Measurements from ENCODE around the gene YWHAQ.
"Not testable (repeated sequence)": the region's sequence is repeated elsewhere in the genome, so short reads cannot be mapped to it uniquely, and the experiment has no call there.

The YWHAQ gene

DNA sequence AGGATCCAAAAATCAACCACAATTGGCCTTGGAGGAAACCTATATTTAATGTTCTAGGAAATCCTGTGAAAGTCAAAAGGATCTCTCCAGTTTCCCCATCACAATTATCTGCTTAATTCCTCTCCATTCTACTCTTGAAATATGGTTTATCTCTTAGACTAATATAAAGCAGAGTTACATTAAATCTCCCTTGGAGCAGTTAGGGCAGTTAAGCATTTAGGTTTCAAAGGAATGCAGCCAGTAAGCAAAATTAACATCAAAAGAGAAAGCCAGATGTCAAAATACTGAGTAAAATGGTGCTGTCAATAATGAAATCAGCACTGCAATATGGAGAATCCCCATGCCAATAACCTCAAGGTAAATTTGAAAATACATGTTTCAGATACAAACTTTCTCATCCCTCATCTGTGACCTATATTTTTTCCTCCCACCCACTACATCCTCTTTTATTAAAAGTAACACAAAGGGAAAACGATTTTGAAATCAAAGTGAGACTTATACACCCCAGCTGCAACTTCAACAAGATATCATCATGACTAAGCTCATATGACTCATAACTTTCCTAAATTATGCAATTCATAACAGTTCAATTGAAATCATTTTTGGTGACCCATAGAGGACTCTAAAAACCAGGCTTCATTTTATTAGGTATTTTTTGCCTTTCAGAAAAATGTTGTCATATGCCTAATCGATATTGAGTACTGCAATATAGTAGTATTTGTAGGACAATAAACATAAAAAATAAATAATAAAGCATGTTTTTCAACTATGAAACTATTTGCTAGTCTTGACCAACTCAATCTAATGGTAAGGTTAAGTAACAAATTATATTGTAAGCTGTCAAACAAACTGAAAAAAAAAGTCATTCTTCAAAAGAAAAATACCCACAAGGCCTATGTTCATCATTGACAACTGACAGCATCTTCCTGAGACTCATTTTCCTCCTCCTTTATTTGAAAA is 78.3 kb downstream of the YWHAQ start:
- DNase-seq (ENCODE audit: low read depth, low spot score) = no peak

DNA sequence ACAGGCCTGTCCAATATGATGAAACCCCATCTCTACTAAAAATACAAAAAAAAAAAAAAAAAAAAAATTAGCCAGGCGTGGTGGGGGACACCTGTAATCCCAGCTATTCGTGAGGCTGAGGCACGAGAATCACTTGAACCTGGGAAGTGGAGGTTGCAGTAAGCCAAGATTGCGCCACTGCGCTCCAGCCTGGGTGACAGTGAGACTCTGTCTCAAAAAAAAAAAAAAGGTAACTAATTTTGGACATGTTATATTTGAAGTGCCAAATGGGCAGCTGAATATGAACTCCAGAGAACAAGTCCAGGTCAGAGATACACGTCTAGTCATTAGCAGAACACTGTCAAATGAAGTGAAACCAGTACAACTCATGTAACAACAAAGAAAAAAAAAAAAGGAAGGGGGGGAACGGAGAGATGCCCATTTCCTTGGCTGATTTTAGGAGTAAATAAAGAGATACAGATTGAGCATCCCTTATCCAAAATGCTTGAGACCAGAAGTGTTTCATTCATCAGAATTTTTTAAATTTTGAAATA is 79.9 kb downstream of the YWHAQ start:
- not testable (repeated sequence) for DNase-seq (ENCODE audit: low read depth, low spot score)

DNA sequence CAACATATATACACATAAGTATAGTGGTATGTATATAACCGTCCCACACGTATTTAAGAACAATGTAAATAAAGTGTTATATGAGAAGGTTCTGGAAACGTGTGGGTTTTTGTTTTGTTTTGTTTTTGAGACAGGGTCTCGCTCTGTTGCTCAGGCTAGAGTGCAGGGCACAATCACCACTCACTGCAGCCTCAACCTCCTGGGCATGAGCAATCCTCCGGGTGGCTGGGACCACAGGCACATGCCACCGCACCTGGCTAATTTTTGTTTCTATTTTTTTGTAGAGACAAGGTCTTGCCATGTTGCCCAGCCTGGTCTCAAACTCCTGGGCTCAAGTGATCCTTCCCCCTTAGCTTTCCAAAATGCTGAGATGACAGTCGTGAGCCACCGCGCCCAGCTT is 81.4 kb downstream of the YWHAQ start:
- no peak for DNase-seq (ENCODE audit: low read depth, low spot score)

DNA sequence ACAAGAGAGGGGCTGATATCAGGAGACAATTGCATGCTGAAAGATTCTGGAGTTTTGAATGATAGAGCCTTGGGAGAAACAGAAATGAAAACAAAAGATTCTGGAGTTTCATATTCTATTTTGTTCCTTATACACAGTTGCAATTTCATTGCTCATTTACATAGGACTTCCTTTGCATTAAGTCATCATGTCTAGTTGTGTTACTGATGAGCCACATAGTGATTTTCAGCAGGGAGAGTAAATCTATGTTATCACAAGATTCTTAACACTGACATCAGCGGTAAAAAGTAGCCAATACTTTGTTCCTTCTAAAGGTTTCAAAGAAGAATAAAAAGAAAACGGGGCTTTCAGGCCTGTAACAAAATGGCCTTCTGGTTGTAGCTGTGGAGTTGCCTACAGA is 82.3 kb downstream of the YWHAQ start:
- DNase-seq (ENCODE audit: low read depth, low spot score) = no peak

DNA sequence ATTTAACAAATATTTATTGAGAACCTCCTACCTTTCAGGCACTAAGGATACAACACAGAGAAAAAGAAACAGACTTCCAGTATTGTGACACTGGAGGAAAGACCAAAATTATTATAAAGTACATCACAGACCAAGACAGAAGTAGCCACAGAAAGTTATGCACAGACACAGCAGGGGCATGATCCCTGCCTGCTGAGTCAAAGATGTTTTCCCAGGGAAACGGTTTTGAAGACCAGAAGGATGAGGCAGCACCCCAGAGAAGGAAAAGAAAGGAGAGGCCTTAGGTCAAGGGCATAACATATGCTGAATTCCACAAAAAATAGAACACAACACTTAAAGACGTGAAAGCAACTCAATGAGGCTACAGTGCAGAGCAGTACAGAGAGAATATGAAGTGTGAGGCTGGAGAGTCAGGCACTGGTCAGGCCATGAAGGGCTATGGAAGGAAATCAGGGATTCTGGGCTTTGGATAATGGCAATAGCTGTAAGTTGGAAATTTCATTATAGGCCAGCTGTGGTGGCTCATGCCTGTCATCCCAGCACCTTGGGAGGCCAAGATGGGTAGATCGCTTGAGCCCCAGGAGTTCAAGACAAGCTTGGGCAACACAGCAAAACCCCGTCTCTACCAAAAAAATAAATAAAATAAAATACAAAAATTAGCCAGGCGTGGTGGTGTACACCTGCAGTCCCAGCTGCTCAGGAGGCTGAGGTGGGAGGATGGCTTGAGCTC is 83.4 kb downstream of the YWHAQ start:
- DNase-seq (ENCODE audit: low read depth, low spot score) = peak; percentile 93

DNA sequence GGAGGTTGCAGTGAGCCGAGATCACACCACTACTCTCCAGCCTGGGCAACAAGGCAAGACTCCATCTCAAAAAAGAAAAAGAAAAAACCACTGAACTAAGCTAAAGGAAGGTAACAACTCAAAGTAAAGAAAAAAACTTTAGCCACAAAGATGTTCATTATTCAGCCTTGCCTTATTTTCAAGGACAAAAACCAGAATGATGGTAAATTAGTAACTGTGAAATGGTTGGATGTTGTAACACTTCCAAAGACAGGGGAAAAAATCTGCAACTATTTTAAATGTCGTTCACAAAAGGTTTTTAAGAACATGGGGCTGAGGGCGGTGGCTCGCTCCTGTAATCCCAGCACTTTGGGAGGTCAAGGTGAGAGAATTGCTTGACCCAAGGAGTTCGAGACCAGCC is 85.3 kb downstream of the YWHAQ start:
- DNase-seq (ENCODE audit: low read depth, low spot score) = no peak

DNA sequence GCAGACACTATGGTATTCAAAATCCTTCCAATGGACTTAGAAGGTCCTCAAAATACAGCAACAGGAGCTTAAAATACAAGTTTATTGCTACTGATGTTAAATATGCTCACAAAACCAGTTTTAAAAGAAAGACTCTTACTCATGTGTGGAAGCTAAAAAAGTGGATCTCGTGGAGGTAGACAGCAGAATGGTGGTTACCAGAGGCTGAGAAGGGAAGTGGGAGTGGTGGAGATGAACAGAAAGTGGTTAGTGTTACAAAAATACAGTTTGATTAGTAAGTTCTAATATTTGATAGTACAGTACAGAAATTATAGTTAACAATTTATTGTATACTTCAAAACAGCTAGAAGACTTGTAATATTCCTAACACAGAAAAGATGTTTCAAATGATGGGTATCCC is 87.2 kb downstream of the YWHAQ start:
- DNase-seq (ENCODE audit: low read depth, low spot score) = no peak

DNA sequence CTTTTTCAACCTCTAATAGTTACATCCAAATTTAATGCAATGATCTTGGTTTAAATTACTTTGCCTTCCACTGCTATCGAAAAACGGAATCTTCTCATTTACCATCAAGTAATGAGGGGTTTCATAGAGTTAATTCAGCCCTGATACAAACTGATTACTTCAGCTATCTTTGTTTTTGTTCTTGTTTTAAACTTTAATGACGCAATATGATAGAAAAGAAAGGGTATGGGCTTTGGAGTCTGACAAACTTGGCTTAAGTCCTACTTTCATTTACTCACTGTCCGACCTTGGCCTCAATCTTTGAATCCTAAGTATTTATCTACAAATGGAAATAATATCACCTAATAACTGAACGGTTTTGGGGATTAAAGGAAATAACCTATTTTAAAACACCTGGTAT is 91.3 kb downstream of the YWHAQ start:
- DNase-seq (ENCODE audit: low read depth, low spot score) = no peak

DNA sequence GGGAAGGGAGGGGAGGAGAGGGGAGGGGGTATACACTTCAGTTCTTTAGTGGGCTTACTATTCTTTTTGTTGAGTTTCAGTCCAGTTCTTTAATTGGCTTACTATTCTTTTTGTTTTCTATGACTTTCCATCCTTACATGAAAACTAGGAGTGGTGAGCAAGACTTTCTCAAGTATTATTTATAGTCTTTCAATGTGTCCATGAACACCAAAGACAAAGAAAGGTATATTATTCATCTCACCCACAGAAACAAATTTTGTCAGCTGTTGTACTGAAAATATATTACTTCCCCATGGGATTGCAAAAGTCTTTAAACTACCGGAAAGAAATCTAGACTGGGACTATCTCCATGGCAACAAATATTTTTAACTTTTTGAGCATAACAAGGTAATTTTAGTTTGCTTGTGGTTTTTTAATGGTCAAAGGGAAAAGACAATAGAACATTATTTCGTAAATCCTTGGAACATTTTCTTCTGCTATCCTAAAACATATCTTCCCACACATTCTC is 92.7 kb downstream of the YWHAQ start:
- no peak for DNase-seq (ENCODE audit: low read depth, low spot score)

DNA sequence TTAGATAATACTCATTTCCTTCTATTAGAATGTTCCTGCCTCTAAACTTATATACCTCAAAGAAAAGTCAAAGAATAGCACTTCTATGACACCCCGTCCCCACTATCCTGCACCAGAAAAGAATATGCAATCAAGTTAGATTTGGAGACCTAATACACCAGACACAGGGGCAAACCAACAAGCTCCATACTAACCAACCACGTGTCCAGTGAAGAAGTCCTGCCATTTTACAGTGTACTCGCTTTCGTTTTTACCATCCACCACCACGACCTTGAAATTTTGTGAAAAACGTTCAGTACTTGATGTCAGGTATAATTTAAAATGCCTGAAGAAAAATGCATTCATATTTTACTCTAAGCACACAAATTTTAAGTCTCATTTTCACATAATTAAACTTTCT is 94.3 kb downstream of the YWHAQ start:
- DNase-seq (ENCODE audit: low read depth, low spot score) = no peak

DNA sequence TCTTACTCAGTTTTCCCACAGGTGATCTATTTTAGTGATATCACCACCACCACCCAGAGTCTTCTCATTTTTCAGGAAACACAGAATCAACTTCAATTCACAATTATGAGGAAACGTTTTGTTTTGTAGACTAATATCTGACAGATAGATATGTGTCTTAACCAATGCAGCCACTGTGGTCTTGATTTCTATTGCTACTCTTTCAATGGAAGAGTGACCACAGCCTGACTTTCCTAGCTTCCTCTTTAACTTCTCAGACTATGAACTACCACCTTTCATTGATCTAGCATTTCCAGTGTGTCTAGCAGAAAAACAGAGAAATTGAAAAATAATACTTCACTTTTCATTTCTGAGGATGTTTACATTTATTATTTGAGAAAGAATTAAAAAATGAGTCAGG is 95.6 kb downstream of the YWHAQ start:
- DNase-seq (ENCODE audit: low read depth, low spot score) = no peak
